ENCODE results near the gene DGCR2. TPM values are rescaled to one million over a fixed set of nuclear protein-coding genes. Genes with fewer than 3 reads are reported as not detected.

DGCR2 gene
- total RNA-seq, 1 donor from 2014 or later, result 20.6 TPM

- H3K27me3 Mint-ChIP-seq (ENCODE audit: insufficient read depth, low read depth), result peaks cover 3% of the 10 kb centered on the region
- no peak overlapping the region for H3K27ac ChIP-seq
- H3F3A ChIP-seq (ENCODE audit: low read depth), result no peaks in the 10 kb centered on the region
- H3K9me3 ChIP-seq (ENCODE audit: low read depth), result no peaks in the 10 kb centered on the region
- peaks cover 4% of the 10 kb centered on the region for H4K20me1 ChIP-seq (ENCODE audit: low read depth)
- H3K36me3 Mint-ChIP-seq, result peaks cover 16% of the 10 kb centered on the region
- TF ChIP-seq CTCF (IDR thresholded peaks at IDR 0.05), result no peak
- TF ChIP-seq EZH2phosphoT487 (IDR thresholded peaks at IDR 0.05), result no peak
- TF ChIP-seq EZH2 (IDR thresholded peaks at IDR 0.05), result no peak
- no peak overlapping the region for H3K4me3 ChIP-seq
- no peaks in the 10 kb centered on the region for H3K4me1 ChIP-seq
- H2AFZ ChIP-seq (replicated peaks), result no peak overlapping the region
- no peaks in the 10 kb centered on the region for H3K36me3 ChIP-seq
- no peaks in the 10 kb centered on the region for H3K79me2 ChIP-seq (ENCODE audit: low read depth)
- H3K4me1 Mint-ChIP-seq, result peaks cover 21% of the 10 kb centered on the region
- no peaks in the 10 kb centered on the region for H3K27me3 ChIP-seq
- peaks cover 3% of the 10 kb centered on the region for H3K9me3 Mint-ChIP-seq
- no peak overlapping the region for H3K4me2 ChIP-seq
- DNase-seq (ENCODE audit: low spot score), result no peak
- no peak overlapping the region for H3K9ac ChIP-seq
- peak overlapping the region; percentile 2 for H3K27ac Mint-ChIP-seq
- no peak overlapping the region for H3K4me3 Mint-ChIP-seq
These were observed 39.4 kb downstream of the DGCR2 start for GRCh38 chr22:19082793-19083192.

GRCh38 chr22:19082101-19082500, 40.1 kb downstream of the DGCR2 start:
- H3K27ac Mint-ChIP-seq, result no peak overlapping the region
- no peak overlapping the region for H3K9ac ChIP-seq
- no peaks in the 10 kb centered on the region for H3K9me3 ChIP-seq (ENCODE audit: low read depth)
- H3K4me1 Mint-ChIP-seq, result peaks cover 21% of the 10 kb centered on the region
- H3K4me3 Mint-ChIP-seq, result no peak overlapping the region
- H3K79me2 ChIP-seq (ENCODE audit: low read depth), result no peaks in the 10 kb centered on the region
- no peaks in the 10 kb centered on the region for H3K36me3 ChIP-seq
- H3K4me3 ChIP-seq, result no peak overlapping the region
- H3K27me3 ChIP-seq, result no peaks in the 10 kb centered on the region
- H2AFZ ChIP-seq (replicated peaks), result no peak overlapping the region
- H3F3A ChIP-seq (ENCODE audit: low read depth), result no peaks in the 10 kb centered on the region
- H4K20me1 ChIP-seq (ENCODE audit: low read depth), result peaks cover 4% of the 10 kb centered on the region
- peaks cover 3% of the 10 kb centered on the region for H3K9me3 Mint-ChIP-seq
- no peak overlapping the region for H3K27ac ChIP-seq
- DNase-seq (ENCODE audit: low spot score), result no peak
- H3K27me3 Mint-ChIP-seq (ENCODE audit: insufficient read depth, low read depth), result peaks cover 3% of the 10 kb centered on the region
- no peaks in the 10 kb centered on the region for H3K4me1 ChIP-seq
- H3K36me3 Mint-ChIP-seq, result peaks cover 15% of the 10 kb centered on the region
- TF ChIP-seq EZH2phosphoT487 (IDR thresholded peaks at IDR 0.05) (no peak), CTCF (IDR thresholded peaks at IDR 0.05) (no peak), EZH2 (IDR thresholded peaks at IDR 0.05) (no peak)
- H3K4me2 ChIP-seq, result no peak overlapping the region

GRCh38 chr22:19081351-19081750, 40.9 kb downstream of the DGCR2 start:
- H3F3A ChIP-seq (ENCODE audit: low read depth), result no peaks in the 10 kb centered on the region
- H3K27me3 Mint-ChIP-seq (ENCODE audit: insufficient read depth, low read depth), result peaks cover 3% of the 10 kb centered on the region
- no peaks in the 10 kb centered on the region for H3K9me3 ChIP-seq (ENCODE audit: low read depth)
- no peak overlapping the region for H2AFZ ChIP-seq (replicated peaks)
- H3K4me2 ChIP-seq, result no peak overlapping the region
- no peak overlapping the region for H3K9ac ChIP-seq
- no peaks in the 10 kb centered on the region for H3K79me2 ChIP-seq (ENCODE audit: low read depth)
- no peak overlapping the region for H3K27ac Mint-ChIP-seq
- no peaks in the 10 kb centered on the region for H3K27me3 ChIP-seq
- peaks cover 14% of the 10 kb centered on the region for H3K36me3 Mint-ChIP-seq
- no peak for DNase-seq (ENCODE audit: low spot score)
- no peak for TF ChIP-seq CTCF (IDR thresholded peaks at IDR 0.05)
- TF ChIP-seq EZH2phosphoT487 (IDR thresholded peaks at IDR 0.05), result no peak
- TF ChIP-seq EZH2 (IDR thresholded peaks at IDR 0.05), result no peak
- no peaks in the 10 kb centered on the region for H3K36me3 ChIP-seq
- no peak overlapping the region for H3K27ac ChIP-seq
- peaks cover 3% of the 10 kb centered on the region for H3K9me3 Mint-ChIP-seq
- H3K4me3 ChIP-seq, result no peak overlapping the region
- H3K4me1 Mint-ChIP-seq, result peaks cover 14% of the 10 kb centered on the region
- no peaks in the 10 kb centered on the region for H4K20me1 ChIP-seq (ENCODE audit: low read depth)
- H3K4me3 Mint-ChIP-seq, result no peak overlapping the region
- H3K4me1 ChIP-seq, result no peaks in the 10 kb centered on the region
